Right lobe of liver (tissue), 4 donors: Measurements from ENCODE around the gene NRXN3.

Experiments
- POLR2A ChIP-seq: fragments of 450-650 bp; IDR thresholded peaks from one replicate; pipeline ENCODE4 v1.6.1; 2017; ENCODE audit warnings: antibody characterized with exemption, mild to moderate bottlenecking
- TF ChIP-seq, protein P1 (sequence below), 4 donors: fragments of 200-600 bp in 3 of 4; fragments of 450-650 bp in 1 of 4; IDR thresholded peaks; one replicate each; pipeline versions ENCODE4 v1.5.1 to v1.8.0; 2016 to 2022; ENCODE audit warnings: antibody characterized with exemption in 4 of 4, mild to moderate bottlenecking in 2 of 4
- donor health status: DM: no; HTN: no; CAD: no.
- donor health status: DM: no; HTN: no; CAD: no.
- donor health status: DM: no; HTN: yes; CAD: no.

DNA sequence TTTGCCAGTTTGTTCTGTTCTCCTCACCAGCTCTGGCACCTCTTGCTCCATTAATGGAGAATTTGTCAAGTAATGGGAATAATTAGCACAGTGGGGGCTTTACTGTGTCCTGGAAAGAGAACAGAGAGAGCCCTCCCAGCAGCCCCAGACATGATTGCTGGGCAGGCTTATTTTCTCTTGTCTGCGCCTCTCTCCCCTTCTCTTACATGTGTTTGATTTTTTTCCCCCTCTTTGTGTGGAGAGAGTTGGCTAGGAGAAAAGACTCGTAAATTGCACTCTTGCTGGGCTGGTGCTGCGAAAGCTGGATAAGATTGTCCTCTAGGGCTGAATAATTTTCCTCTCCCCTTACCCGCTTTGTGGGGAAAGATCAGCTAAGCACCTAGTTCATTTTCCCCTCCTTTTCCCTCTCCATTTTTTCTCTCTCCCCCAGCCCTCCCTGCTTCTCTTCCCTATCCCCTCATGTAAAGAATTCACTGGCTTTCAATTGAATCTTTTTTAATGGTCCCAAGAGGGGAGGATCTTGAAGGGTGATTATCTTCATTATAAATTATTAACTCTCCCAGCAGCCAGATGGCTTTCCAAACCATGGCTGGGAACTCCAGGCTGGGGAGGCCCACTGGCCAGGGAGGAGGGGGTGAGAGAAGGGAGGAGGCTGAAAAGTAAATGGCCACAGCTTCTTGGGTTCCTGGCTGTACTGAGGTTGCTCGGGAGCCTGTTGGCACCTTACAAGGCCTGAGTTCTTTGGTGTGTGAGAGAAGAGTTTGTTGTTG is 62.2 kb downstream of the NRXN3 start:
- no peak for TF ChIP-seq POLR2A
- TF ChIP-seq, protein P1, sequence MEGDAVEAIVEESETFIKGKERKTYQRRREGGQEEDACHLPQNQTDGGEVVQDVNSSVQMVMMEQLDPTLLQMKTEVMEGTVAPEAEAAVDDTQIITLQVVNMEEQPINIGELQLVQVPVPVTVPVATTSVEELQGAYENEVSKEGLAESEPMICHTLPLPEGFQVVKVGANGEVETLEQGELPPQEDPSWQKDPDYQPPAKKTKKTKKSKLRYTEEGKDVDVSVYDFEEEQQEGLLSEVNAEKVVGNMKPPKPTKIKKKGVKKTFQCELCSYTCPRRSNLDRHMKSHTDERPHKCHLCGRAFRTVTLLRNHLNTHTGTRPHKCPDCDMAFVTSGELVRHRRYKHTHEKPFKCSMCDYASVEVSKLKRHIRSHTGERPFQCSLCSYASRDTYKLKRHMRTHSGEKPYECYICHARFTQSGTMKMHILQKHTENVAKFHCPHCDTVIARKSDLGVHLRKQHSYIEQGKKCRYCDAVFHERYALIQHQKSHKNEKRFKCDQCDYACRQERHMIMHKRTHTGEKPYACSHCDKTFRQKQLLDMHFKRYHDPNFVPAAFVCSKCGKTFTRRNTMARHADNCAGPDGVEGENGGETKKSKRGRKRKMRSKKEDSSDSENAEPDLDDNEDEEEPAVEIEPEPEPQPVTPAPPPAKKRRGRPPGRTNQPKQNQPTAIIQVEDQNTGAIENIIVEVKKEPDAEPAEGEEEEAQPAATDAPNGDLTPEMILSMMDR (IDR thresholded peaks at IDR 0.05) = no peak
